GM23248 (cell line): ENCODE results near the gene TTC22.

Experiments
- EZH2 ChIP-seq: fragments of 200-600 bp; sonication (generic); IDR thresholded peaks from 2 replicates; pipeline ENCODE4 v1.6.1; 2018; ENCODE audit warnings: antibody characterized with exemption, mild to moderate bottlenecking; ENCODE audit not compliant: insufficient read depth, poor library complexity, severe bottlenecking
- EZH2phosphoT487 ChIP-seq: fragments of 200-600 bp; sonication (generic); IDR thresholded peaks from 2 replicates; pipeline ENCODE4 v1.6.1; 2018; ENCODE audit warnings: antibody characterized with exemption, moderate library complexity, mild to moderate bottlenecking, low read depth; ENCODE audit not compliant: insufficient read depth

DNA sequence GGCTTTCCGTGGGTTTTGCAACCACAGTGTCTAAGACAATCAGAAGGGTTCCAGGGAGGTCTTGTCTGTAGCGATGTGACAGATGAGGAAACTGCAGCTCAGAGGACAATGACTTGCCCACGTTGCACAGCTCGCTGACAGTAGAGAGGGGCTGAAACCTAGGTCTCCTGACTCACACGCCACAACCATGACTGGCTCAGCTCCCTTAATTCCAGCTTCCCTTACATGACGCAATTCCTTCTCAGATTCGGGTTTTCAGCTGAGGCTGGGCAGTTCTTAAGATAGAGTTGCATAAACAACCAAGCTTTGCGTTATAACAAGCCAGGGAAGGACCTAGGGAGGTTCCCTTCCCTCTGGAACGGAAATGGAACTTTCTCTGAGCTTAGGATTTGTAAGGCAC is 49.6 kb upstream of the TTC22 start:
- TF ChIP-seq EZH2 (no peak), EZH2phosphoT487 (no peak)
